NCI-H2196 treated with DMSO at 0.1 percent for 48 hours (cell line): ENCODE data around the gene MREG.

ENCODE experiments used
- DNase-seq: peaks from one replicate; lab custom pipeline; 2025; ENCODE audit not compliant: unreplicated experiment; lab: John Stamatoyannopoulos, UW

MREG gene

GRCh38 chr2:215920244-215921100, 92.9 kb downstream of the MREG start:
- DNase-seq = peak; percentile 32

- DNase-seq = no peak
Measured at GRCh38 chr2:215919624-215920243, 93.6 kb downstream of the MREG start.

DNA sequence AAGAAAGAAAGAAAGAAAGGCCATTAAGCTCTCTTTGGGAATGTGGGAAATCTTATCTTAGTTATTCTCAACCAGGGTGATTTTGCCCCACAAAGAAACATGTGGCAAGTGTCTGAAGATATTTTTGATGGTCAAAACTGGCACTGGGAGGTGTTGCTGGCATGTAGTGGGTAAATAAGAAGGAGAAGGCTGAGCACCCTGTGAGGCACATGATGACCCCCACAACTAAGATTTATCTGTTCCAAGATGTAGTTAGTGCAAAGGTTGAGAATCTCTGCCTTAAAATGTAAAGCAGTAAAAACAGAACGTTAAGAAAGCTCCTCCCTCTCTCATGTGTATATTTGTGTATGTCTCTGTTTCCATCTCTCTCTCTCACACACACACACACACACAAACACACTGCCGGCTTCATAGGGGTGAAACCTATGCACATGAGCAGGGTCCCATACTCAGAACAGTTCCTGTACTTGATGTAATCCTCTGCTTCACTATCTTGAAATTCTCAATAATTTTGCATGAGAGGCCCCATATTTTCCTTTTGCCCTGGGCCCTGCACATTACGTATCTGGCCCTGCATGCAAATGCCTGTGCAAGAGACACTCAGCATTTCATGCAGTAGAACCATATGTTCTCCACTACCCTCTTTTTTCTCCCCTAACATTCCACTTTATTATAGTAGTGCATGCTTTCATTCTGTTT, 94.3 kb downstream of the MREG start:
- DNase-seq = no peak

DNA sequence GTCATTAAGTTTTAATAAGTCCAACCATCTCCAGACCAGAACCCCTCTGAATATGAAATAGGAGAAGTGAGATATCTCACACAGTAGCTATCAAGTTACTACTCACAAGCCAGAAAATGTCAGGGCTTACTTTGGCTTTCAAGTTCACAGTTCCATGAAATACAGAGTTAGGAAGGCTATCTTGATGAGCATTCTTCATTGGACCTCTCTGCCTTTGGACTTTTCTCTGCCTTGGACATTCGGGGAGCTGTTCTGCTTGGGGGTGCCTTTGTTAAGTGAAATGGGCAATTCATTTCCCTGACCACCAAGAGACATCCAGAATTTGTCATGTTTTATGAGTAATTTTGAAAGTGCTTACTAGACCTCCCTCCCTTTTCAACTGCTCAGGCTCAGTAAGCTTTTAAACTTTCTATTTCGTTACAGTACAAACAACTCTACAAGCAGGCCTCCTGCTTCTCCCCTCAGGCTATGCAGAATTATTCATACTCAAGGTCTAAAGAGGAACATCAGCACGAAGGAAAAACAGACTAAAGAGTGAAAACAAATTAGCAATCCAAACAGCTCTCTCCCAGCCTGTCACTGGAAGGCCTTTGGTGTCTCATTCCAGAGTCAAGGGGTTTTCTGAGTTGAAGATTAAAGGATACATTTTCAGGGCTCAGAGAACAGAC, 95.3 kb downstream of the MREG start:
- DNase-seq = no peak

- no peak for DNase-seq
Measured at GRCh38 chr2:215915441-215915840, 97.9 kb downstream of the MREG start.

DNA sequence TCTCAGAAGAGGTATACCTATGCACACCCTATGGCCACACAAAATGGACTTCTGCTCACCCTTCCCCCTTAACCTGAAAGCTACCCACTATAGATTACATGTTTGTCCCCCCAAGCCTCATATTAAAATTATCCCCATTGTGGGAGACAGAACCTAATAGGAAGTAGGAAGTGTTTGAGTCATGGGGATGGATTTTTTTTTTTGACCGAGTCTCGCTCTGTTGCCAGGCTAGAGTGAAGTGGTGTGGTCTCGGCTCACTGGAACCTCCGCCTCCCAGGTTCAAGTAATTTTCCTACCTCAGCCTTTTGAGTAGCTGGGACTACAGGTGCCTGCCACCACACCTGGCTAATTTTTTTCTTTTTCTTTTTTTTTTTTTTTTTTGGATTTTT, 98.6 kb downstream of the MREG start:
- DNase-seq = no peak

DNA sequence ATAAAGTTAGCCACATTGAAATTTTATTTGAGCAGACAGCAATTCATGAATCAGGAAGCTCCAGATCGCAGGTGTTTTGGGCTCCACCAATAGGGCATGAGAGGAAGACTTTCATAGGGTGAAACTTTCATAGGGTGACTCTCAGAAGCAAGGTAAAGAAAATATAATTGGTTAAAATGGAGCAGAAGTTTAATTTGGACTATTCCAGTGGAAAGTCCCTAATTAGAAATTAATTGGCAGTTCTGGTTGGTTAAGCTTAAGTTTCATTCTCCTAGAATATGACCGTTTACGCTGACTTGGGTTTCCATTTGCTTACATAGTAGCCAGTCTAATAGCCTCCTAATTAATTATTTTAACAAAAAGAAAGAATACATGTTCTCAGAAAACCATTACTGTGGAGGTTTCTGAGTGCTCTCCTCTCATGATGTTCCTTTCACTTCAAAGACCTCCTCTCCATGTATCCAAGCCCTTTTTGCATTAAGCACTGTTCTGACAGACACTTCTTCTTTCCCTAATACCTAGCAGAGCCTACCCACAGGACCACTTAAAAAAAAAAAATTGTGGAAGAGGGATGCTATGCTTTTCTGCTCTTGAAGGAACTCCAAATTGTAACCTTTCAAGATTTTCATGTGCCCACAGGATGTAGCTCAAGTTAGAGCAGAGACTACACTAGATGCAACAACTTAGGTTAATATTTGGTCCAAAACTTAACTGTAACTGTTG, 99.1 kb downstream of the MREG start:
- DNase-seq = no peak

DNA sequence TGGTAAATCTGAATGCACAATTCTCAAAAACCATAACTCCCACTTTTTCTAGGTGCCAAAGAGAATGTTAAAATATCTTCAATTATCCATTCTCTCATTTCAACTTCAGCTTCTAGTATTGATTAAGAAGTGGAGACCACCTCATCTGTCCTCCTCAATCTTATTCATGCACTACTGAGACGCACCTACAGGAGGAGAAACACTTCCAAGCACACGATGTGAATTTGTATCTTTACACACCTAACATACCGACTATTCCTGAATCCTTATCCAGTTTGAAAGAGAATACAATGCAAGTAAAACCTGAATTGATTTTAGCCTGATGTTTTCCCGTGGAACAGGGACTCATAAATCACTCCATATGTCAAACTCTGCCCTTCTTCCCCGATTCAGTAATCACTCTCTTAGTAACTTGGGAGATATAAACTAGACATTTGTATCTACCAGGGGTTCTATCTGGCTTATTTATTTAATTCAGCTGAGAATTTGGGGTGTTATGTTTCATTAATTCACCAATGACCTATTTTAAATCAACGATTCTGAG, 101.0 kb downstream of the MREG start:
- DNase-seq = no peak

DNA sequence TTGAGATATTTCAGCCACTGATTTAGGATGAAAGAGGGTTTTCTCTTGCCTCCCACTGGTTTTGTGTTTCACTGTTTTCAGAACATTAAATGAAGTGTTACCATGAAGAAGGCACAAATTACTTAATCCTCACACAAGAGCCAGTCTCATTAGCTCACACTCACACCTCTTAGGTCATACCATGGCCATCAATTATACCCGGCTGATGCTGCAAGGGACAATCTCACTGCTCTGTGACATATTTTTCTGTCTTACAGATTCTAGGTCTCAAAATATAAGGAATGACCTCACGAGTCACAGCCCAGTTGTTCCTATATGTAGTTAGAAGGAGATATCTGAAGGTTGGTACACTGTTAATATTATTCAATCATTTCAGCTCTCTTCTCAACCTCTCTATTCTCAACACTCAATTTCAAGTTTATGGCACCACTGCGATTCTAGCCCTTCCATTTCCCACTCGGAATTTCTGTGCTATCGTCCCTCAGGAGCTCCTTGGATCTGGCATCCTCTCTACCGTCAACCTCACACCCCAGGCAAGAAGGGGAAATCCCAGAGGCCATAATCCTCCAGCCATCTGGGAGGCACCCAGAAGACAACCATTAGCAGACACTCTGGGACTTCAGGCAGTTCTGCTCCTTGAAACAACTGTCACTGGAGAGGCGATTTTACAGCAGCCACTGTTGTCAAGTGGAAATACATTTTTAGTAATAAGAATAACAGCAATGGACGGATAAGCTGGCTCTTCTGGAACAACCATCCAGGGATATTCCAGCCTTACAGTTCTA, 101.9 kb downstream of the MREG start:
- no peak for DNase-seq

DNA sequence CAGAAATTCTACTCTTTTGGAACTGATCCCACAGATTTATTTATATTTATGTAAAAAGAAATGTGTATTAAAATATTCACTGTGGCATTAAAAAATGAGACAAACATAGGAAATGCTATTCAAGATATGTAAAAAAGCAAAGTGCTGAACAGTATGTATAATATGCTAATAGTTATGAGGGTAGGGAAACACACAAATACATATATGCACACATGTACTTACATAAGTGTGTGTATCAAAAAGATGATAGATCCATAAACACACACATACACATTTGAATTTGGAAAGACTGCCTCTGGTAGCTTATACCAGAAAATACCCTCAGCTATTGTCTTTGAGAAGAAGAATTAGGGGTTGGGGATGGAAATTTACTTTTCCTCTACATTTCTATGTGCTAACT, 103.2 kb downstream of the MREG start:
- no peak for DNase-seq

DNA sequence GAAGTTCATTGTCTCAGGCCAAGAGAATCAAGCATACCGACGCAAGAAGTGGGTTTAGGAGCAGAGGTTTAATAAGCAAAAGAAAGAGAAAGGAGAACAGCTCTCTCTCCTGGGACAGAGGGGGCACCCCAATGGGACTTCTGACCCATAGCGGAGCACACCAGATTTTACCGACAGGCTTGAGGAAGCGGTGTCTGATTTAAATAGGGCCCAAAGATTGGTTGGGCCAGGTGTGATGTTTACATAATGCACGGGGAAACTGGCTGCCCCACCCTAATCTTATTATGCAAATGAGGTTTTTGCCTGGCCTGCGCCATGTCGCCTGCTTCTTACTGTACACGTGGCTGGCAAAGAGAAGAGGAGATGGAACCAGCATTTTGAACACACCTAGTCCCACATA, 106.2 kb downstream of the MREG start:
- no peak for DNase-seq

DNA sequence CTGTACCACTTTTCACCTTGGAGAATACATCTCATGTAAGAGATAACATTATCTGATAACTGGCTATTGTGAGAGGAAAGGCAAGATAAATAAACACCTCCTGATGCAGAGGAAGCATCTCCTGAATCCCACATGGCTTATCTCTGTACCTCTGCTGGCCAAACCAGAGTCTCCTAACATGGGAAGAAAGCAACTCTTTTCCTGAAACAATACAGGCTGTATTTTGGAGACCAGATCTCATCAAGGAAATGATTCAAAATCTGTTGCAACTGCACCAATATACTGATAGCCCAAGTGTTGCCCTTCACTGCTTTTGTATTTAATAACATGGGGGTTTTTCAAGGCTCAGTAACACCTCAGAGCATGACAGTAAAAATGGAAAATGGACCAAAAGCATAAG, 106.9 kb downstream of the MREG start:
- no peak for DNase-seq

- no peak for DNase-seq
Measured at GRCh38 chr2:215905691-215906090, 107.7 kb downstream of the MREG start.

DNA sequence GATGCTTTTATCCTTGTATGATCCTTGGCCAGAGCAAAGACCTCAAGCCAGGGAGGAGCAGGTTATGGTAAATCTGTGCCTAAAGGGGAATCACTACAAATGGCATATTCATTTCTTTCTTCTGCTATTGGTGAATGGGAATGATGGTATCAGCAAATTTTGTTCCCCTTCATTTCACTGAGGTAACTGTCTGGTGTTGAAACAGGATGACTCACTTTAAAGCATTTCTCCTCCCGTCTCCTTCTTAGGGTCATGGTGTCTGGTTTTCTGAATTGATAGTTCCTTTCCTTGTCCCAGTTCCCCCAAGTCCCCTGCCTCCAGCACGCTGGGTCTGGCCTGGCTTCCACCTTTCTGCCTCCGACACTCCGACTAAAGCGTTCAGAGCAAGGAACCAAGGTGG, 109.2 kb downstream of the MREG start:
- no peak for DNase-seq

- no peak for DNase-seq
Measured at GRCh38 chr2:215903203-215903602, 110.1 kb downstream of the MREG start.

GRCh38 chr2:215901796-215902195, 111.6 kb downstream of the MREG start:
- no peak for DNase-seq

- DNase-seq = no peak
Measured at GRCh38 chr2:215900843-215901242, 112.5 kb downstream of the MREG start.

GRCh38 chr2:215900203-215900611, 113.1 kb downstream of the MREG start:
- no peak for DNase-seq

GRCh38 chr2:215899141-215900074, 113.9 kb downstream of the MREG start:
- no peak for DNase-seq
